Duodenal mucosa (tissue), 2 donors: ENCODE results near the gene GJA9.
A peak's percentile ranks its signal among the peaks of the same experiment; 100 is the strongest.
"Not testable (repeated sequence)": the region's sequence is repeated elsewhere in the genome, so short reads cannot be mapped to it uniquely, and the experiment has no call there.

Experiments
- H3K27ac ChIP-seq: one replicate; pipeline ENCODE4 v1.7.0; 2013; ENCODE audit warnings: low read depth, low read length
- H3K27me3 ChIP-seq, 2 donors: one replicate each; pipeline ENCODE4 v1.7.0; 2013; ENCODE audit warnings: low read length in 2 of 2, control low read depth in 1 of 2; ENCODE audit not compliant: insufficient read depth in 2 of 2, control insufficient read depth in 1 of 2
- H3K36me3 ChIP-seq, 2 donors: one replicate each; pipeline ENCODE4 v1.7.0; 2013; ENCODE audit warnings: low read length in 2 of 2, control low read depth in 1 of 2; ENCODE audit not compliant: insufficient read depth in 2 of 2, control insufficient read depth in 1 of 2
- H3K4me1 ChIP-seq, 2 donors: one replicate each; pipeline ENCODE4 v1.7.0; 2013; ENCODE audit warnings: low read length in 2 of 2, control low read depth in 1 of 2; ENCODE audit not compliant: insufficient read depth in 2 of 2, control insufficient read depth in 1 of 2
- H3K4me3 ChIP-seq, 2 donors: one replicate each; pipeline ENCODE4 v1.7.0; 2013; ENCODE audit warnings: low read length in 2 of 2, low read depth in 1 of 2
- H3K9ac ChIP-seq, 2 donors: one replicate each; pipeline ENCODE4 v1.7.0; 2013; ENCODE audit warnings: low read length in 2 of 2, low read depth in 1 of 2
- H3K9me3 ChIP-seq, 2 donors: one replicate each; pipeline ENCODE4 v1.7.0; 2013; ENCODE audit warnings: low read length in 2 of 2, control low read depth in 1 of 2; ENCODE audit not compliant: control insufficient read depth in 1 of 2

The GJA9 gene

GRCh38 chr1:38858833-38859560, 22.4 kb downstream of the GJA9 start:
- Histone ChIP-seq H3K36me3 (peaks cover 5 to 22% of the 10 kb centered on the region in 2 donors), H3K27ac (peak overlapping the region; percentile 82), H3K27me3 (no peaks in the 10 kb centered on the region), H3K4me3 (peak overlapping the region; percentile 88 to 94), H3K4me1 (peaks cover 16 to 30% of the 10 kb centered on the region in 2 donors), H3K9ac (peak overlapping the region; percentile 67 to 76), H3K9me3 (no peaks in the 10 kb centered on the region)

DNA sequence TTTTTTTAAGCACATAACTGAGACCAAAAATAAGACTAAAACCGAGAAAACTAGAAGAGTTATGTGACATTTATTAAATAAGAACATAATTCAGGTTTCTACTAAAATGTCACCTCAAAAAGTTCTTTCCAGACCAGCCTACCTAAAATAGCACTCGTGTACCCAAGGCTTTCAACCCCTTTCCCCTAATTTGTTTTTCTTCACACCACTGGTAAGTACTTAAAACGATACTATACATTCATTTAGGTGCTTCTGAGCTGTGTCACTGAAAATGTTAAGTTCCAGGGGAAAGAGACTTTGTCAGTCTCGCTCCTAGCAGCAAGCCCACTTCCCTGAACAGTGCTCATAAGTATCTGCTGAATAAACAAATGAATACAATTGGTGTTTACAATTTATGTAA, 28.6 kb downstream of the GJA9 start:
- H3K27me3 ChIP-seq, result no peaks in the 10 kb centered on the region
- H3K9me3 ChIP-seq, result no peaks in the 10 kb centered on the region
- no peak overlapping the region for H3K4me3 ChIP-seq
- no peak overlapping the region for H3K9ac ChIP-seq
- H3K27ac ChIP-seq, result no peak overlapping the region
- peaks cover 12 to 56% of the 10 kb centered on the region in 2 donors for H3K36me3 ChIP-seq
- peaks cover 3 to 10% of the 10 kb centered on the region in 2 donors for H3K4me1 ChIP-seq

DNA sequence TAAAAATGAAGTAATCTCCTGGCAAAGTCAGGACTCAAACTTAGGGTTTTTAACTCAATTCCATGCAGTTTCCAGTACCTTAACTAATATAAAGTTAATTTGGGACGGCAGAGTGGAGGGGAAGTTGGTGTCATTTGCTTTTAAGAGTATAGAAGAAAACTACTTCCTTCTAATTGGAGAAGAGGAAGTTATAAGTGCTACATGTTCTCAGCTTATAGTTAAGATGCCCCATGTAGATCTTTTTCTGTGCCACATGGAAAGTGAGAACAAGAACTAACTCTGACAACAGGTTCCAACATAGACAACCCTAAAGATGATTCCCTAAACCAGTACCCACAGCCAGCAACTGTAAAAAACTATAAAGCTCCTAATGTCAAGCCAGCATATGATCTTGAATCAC, 33.3 kb downstream of the GJA9 start:
- no peak overlapping the region for H3K4me3 ChIP-seq
- H3K9me3 ChIP-seq, result no peaks in the 10 kb centered on the region
- no peak overlapping the region for H3K9ac ChIP-seq
- H3K27me3 ChIP-seq, result no peaks in the 10 kb centered on the region
- no peak overlapping the region for H3K27ac ChIP-seq
- H3K36me3 ChIP-seq, result peaks cover 8 to 67% of the 10 kb centered on the region in 2 donors
- peaks cover 0 to 3% of the 10 kb centered on the region in 2 donors for H3K4me1 ChIP-seq

- Histone ChIP-seq H3K4me1 (no peaks in the 10 kb centered on the region), H3K4me3 (no peak overlapping the region), H3K27ac (no peak overlapping the region), H3K9ac (no peak overlapping the region), H3K36me3 (peaks cover 5 to 61% of the 10 kb centered on the region in 2 donors), H3K9me3 (no peaks in the 10 kb centered on the region), H3K27me3 (no peaks in the 10 kb centered on the region)
Measured at GRCh38 chr1:38846210-38846609, 35.2 kb downstream of the GJA9 start.

DNA sequence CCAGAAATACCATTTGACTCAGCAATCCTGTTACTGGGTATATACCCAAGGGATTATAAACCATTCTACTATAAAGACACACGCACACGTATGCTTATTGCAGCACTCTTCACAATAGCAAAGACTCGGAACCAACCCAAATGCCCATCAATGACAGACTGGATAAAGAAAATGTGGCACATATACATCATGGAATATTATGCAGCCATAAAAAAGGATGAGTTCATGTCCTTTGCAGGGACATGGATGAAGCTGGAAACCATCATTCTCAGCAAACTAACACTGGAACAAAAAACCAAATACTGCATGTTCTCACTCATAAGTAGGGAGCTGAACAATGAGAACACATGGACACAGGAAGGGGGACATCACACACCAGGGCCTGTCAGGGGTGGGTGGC, 36.3 kb downstream of the GJA9 start:
- not testable (repeated sequence) for H3K4me1 ChIP-seq, H3K27me3 ChIP-seq, H3K9me3 ChIP-seq, H3K27ac ChIP-seq, H3K9ac ChIP-seq, H3K4me3 ChIP-seq
- peaks cover 0 to 60% of the 10 kb centered on the region in 2 donors for H3K36me3 ChIP-seq

GRCh38 chr1:38840281-38840680, 41.1 kb downstream of the GJA9 start:
- H3K9me3 ChIP-seq, result no peaks in the 10 kb centered on the region
- no peaks in the 10 kb centered on the region for H3K27me3 ChIP-seq
- H3K9ac ChIP-seq, result no peak overlapping the region
- H3K36me3 ChIP-seq, result peaks cover 14 to 50% of the 10 kb centered on the region in 2 donors
- no peak overlapping the region for H3K4me3 ChIP-seq
- no peaks in the 10 kb centered on the region for H3K4me1 ChIP-seq
- H3K27ac ChIP-seq, result no peak overlapping the region

DNA sequence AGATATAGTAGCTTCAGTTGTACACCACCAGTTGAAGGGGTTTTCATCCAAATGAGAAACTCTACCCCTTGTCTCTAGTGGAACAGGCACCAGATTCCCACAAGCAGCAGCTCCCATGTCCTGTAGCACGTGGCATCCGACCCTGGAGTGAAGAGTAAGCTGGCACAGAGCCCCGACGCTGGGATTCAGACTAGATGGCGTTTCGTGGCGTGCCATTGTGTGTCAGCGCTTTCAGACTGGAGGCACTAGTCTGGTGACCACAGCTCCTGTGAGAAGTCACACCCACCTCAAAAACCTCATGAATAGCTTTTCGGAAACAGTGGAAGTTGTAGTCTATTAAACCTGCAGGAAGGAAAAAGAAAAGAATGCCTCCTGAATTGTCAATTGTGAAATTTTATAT, 42.0 kb downstream of the GJA9 start:
- Histone ChIP-seq H3K36me3 (peaks cover 14 to 43% of the 10 kb centered on the region in 2 donors), H3K4me3 (no peak overlapping the region), H3K4me1 (no peaks in the 10 kb centered on the region), H3K27me3 (no peaks in the 10 kb centered on the region), H3K9ac (no peak overlapping the region), H3K9me3 (no peaks in the 10 kb centered on the region), H3K27ac (no peak overlapping the region)

DNA sequence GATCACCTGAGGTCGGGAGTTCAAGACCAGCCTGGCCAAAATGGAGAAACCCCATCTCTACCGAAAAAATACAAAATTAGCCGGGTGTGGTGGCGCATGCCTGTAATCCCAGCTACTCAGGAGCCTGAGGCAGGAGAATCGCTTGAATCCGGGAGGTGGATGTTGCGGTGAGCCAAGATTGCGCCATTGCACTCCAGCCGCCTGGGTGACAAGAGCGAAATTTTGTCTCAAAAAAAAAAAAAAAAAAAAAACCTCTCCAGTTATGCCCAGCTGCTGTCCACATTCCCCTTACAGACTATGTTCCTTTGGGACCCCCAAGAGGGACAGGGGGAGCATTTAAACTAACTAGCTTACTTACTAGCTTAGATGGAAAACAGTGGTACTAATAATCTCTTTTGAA, 45.1 kb downstream of the GJA9 start:
- H3K27me3 ChIP-seq, result not testable (repeated sequence)
- peaks cover 14 to 32% of the 10 kb centered on the region in 2 donors for H3K36me3 ChIP-seq

DNA sequence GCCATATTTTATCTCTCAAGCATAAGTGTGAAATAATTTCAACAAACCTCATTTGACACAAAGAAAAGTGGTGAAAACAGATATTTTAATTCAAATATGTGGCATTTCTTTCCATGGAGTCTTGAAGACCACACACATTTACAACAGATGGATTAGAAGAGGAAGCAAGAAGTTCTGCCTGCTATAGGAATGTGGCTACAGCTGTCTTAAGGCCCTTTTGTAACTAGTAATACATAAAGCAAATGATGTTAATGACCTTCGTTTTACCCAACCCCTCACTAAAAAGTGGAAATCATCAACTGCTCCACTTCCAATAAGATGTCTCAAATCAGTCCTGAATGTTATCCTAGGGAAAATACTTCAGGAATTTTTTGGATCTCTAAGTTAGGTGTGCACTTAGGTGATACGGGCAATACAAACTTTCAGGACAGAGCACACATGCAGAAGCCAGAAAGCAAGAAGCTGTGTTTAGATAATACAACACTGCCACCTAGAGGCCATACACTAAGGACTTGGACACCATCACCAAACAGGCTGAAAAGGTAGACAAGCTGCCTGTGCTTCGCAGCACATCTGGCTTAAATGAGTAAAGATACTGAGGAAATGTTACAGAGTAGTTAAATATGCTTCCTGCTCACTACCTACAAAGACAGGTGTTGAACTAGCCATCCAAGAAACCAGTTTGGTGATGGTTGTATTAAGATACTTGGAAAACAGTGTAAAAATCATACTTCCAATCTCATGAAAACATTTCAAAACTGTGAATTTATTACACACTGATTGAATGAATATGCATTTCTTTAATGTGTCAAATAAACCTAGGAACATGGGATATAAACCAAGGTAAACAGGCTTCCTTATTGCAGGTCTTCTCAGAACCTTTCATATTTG, 46.2 kb downstream of the GJA9 start:
- no peak overlapping the region for H3K9ac ChIP-seq
- no peaks in the 10 kb centered on the region for H3K9me3 ChIP-seq
- no peaks in the 10 kb centered on the region for H3K4me1 ChIP-seq
- H3K27ac ChIP-seq, result no peak overlapping the region
- peaks cover 2 to 3% of the 10 kb centered on the region in 2 donors for H3K27me3 ChIP-seq
- H3K36me3 ChIP-seq, result peaks cover 14 to 25% of the 10 kb centered on the region in 2 donors
- H3K4me3 ChIP-seq, result no peak overlapping the region

More for the DNA sequence above, 45.1 kb downstream of the GJA9 start:
- H3K9me3 ChIP-seq, H3K4me1 ChIP-seq, H3K27ac ChIP-seq, H3K4me3 ChIP-seq, H3K9ac ChIP-seq: not testable (repeated sequence)

DNA sequence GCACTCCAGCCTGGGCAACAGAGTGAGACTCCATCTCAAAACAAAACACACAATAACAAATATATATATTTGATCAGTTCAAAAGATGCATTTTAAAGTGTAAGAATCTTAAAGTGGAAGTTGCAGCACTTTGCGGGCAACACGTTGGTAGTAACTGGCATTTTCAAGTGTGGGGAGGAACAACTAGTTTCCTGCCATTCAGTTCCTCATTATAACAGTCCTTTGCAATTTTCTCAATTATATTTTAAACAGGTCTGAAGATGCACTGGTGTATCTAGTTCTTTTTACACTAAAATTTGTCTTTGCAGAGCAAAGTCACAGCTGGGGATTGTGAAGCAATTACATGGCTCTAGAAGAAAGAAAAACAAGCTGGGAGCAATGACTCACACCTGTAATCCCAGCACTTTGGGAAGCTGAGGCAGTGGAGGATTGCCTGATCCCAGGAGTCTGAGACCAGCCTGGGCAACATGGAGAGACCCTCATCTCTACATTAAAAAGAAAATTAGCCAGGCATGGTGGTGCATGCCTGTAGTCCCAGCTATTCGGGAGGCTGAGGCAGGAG, 47.1 kb downstream of the GJA9 start:
- Histone ChIP-seq H3K4me1 (no peaks in the 10 kb centered on the region), H3K9me3 (no peaks in the 10 kb centered on the region), H3K9ac (no peak overlapping the region), H3K27me3 (peaks cover 2 to 3% of the 10 kb centered on the region in 2 donors), H3K36me3 (peaks cover 11 to 17% of the 10 kb centered on the region in 2 donors), H3K27ac (no peak overlapping the region), H3K4me3 (no peak overlapping the region)
